ENCODE data around the gene OSBPL5.

OSBPL5 gene

DNA sequence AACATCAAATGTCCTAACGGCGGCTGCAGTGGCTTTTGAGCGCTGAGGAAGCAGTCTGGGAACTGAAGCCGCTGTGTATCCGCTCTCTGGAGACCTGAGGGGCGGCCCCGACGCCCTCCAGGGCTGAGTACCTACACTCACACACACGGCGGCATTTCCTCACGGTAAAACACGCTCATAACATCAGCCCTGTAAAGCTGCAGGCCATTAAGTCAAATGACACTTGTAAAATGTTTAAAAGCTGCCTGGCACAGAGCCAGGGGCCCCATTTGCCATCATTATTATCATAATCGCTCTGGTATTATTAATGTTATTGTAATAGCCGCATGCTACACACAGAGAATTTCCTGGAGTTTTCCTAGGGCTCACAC is 113.0 kb downstream of the OSBPL5 start (continued):
- TF ChIP-seq, protein P1, sequence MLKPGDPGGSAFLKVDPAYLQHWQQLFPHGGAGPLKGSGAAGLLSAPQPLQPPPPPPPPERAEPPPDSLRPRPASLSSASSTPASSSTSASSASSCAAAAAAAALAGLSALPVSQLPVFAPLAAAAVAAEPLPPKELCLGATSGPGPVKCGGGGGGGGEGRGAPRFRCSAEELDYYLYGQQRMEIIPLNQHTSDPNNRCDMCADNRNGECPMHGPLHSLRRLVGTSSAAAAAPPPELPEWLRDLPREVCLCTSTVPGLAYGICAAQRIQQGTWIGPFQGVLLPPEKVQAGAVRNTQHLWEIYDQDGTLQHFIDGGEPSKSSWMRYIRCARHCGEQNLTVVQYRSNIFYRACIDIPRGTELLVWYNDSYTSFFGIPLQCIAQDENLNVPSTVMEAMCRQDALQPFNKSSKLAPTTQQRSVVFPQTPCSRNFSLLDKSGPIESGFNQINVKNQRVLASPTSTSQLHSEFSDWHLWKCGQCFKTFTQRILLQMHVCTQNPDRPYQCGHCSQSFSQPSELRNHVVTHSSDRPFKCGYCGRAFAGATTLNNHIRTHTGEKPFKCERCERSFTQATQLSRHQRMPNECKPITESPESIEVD (tag by site-specific recombination; IDR thresholded peaks at IDR 0.05): peak; percentile 71
- TF ChIP-seq ZIC2 (tag by site-specific recombination; IDR thresholded peaks at IDR 0.05): no peak
- peak; percentile 88 for TF ChIP-seq ZBTB8A (tag by site-specific recombination; IDR thresholded peaks at IDR 0.05)
- TF ChIP-seq, protein P2, sequence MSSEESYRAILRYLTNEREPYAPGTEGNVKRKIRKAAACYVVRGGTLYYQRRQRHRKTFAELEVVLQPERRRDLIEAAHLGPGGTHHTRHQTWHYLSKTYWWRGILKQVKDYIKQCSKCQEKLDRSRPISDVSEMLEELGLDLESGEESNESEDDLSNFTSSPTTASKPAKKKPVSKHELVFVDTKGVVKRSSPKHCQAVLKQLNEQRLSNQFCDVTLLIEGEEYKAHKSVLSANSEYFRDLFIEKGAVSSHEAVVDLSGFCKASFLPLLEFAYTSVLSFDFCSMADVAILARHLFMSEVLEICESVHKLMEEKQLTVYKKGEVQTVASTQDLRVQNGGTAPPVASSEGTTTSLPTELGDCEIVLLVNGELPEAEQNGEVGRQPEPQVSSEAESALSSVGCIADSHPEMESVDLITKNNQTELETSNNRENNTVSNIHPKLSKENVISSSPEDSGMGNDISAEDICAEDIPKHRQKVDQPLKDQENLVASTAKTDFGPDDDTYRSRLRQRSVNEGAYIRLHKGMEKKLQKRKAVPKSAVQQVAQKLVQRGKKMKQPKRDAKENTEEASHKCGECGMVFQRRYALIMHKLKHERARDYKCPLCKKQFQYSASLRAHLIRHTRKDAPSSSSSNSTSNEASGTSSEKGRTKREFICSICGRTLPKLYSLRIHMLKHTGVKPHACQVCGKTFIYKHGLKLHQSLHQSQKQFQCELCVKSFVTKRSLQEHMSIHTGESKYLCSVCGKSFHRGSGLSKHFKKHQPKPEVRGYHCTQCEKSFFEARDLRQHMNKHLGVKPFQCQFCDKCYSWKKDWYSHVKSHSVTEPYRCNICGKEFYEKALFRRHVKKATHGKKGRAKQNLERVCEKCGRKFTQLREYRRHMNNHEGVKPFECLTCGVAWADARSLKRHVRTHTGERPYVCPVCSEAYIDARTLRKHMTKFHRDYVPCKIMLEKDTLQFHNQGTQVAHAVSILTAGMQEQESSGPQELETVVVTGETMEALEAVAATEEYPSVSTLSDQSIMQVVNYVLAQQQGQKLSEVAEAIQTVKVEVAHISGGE (tag by site-specific recombination; conservative IDR thresholded peaks at IDR 0.05; ENCODE audit: low read depth): 0 out of 2 replicates have a peak, but pooled peaks have one; percentile 25
- no peak for TF ChIP-seq SP3 (tag by site-specific recombination; IDR thresholded peaks at IDR 0.05)
- TF ChIP-seq OSR2 (tag by site-specific recombination; IDR thresholded peaks at IDR 0.05): peak; percentile 39; the same call in 1 of the 2 replicates
- TF ChIP-seq GLIS1 (tag by site-specific recombination; IDR thresholded peaks at IDR 0.05): 0 out of 2 replicates have a peak, but pooled peaks have one; percentile 13
- TF ChIP-seq, protein P3, sequence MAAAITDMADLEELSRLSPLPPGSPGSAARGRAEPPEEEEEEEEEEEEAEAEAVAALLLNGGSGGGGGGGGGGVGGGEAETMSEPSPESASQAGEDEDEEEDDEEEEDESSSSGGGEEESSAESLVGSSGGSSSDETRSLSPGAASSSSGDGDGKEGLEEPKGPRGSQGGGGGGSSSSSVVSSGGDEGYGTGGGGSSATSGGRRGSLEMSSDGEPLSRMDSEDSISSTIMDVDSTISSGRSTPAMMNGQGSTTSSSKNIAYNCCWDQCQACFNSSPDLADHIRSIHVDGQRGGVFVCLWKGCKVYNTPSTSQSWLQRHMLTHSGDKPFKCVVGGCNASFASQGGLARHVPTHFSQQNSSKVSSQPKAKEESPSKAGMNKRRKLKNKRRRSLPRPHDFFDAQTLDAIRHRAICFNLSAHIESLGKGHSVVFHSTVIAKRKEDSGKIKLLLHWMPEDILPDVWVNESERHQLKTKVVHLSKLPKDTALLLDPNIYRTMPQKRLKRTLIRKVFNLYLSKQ (tag by site-specific recombination; IDR thresholded peaks at IDR 0.05; ENCODE audit: borderline replicate concordance): no peak
- TF ChIP-seq, protein P4, sequence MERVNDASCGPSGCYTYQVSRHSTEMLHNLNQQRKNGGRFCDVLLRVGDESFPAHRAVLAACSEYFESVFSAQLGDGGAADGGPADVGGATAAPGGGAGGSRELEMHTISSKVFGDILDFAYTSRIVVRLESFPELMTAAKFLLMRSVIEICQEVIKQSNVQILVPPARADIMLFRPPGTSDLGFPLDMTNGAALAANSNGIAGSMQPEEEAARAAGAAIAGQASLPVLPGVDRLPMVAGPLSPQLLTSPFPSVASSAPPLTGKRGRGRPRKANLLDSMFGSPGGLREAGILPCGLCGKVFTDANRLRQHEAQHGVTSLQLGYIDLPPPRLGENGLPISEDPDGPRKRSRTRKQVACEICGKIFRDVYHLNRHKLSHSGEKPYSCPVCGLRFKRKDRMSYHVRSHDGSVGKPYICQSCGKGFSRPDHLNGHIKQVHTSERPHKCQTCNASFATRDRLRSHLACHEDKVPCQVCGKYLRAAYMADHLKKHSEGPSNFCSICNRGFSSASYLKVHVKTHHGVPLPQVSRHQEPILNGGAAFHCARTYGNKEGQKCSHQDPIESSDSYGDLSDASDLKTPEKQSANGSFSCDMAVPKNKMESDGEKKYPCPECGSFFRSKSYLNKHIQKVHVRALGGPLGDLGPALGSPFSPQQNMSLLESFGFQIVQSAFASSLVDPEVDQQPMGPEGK (tag by site-specific recombination; IDR thresholded peaks at IDR 0.05): 0 out of 2 replicates have a peak, but pooled peaks have one; percentile 21

DNA sequence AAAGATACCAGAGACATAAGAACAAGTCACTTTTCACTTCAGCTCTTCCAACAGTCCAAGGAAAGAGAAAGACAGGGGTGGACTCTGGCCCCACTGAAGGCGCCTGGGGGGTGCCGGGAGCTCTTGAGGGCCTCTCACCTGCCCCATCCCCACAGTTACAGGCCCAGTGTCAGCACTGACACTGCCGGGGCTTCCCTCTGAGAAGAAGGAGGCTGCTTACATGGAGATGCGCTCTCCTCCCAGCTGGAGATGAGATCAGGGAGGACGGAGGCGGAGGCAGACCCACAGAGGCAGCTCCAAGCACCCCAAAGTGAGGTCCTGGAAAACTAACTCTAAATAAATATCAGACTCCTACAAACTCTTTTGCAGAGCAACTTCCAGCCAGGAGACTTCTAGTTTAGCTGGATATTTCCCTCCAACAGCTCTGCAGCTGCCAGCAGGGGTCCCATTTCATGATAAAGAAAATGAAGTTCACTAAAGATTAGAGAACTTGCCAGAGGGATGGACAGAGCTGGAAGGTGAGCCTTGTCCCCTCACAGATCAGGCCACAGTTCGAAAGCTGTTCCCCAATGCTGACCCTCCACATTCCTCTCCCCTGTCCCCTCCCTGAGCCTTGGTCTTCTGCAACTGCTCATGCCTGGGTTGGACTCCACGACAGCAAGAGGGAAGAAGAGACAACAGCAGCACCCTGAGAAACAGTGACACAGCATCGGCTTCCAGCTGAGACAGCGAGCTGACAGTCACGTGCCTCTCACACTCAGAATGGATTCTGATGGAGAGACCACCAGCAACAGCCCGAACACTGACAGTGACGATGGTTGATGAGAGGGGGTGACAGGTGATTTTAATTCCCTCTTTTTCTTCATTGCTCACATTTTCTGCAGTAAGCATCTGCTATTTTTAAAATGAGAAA is 113.7 kb downstream of the OSBPL5 start:
- peaks cover 24% of the 10 kb centered on the region for H3K4me1 ChIP-seq (ENCODE audit: control insufficient read depth, insufficient read depth, low read length)
- H3K36me3 ChIP-seq (ENCODE audit: control insufficient read depth in 2 of 2, insufficient read depth in 1 of 2, low read length in 2 of 2): peaks cover 0 to 22% of the 10 kb centered on the region in 2 experiments; a peak in 1 of 3 replicates
- CTCF ChIA-PET: interaction anchor here (0.5 to 9.0 kb wide), 9 partner anchors 13 to 183 kb away, joined by 3 to 98 read pairs (median 4); no protein-coding TSS in a partner anchor
- POLR2A ChIA-PET: interaction anchor here (1.0 kb wide), 1 partner anchor 59 kb away, joined by 3 read pairs; the partner anchor contains the start of gene NAP1L4
- no peak overlapping the region for H3K27ac ChIP-seq (ENCODE audit: extremely low read depth, low read depth, low read length)
- no peaks in the 10 kb centered on the region for H3K9me3 ChIP-seq (ENCODE audit: control insufficient read depth, insufficient read depth, low read depth, low read length)
- H3K4me3 ChIP-seq (ENCODE audit: low read depth, low read length): no peak overlapping the region
- TF ChIP-seq ZNF211 (tag by site-specific recombination; IDR thresholded peaks at IDR 0.05; ENCODE audit: low read depth): no peak
- TF ChIP-seq, protein P5, sequence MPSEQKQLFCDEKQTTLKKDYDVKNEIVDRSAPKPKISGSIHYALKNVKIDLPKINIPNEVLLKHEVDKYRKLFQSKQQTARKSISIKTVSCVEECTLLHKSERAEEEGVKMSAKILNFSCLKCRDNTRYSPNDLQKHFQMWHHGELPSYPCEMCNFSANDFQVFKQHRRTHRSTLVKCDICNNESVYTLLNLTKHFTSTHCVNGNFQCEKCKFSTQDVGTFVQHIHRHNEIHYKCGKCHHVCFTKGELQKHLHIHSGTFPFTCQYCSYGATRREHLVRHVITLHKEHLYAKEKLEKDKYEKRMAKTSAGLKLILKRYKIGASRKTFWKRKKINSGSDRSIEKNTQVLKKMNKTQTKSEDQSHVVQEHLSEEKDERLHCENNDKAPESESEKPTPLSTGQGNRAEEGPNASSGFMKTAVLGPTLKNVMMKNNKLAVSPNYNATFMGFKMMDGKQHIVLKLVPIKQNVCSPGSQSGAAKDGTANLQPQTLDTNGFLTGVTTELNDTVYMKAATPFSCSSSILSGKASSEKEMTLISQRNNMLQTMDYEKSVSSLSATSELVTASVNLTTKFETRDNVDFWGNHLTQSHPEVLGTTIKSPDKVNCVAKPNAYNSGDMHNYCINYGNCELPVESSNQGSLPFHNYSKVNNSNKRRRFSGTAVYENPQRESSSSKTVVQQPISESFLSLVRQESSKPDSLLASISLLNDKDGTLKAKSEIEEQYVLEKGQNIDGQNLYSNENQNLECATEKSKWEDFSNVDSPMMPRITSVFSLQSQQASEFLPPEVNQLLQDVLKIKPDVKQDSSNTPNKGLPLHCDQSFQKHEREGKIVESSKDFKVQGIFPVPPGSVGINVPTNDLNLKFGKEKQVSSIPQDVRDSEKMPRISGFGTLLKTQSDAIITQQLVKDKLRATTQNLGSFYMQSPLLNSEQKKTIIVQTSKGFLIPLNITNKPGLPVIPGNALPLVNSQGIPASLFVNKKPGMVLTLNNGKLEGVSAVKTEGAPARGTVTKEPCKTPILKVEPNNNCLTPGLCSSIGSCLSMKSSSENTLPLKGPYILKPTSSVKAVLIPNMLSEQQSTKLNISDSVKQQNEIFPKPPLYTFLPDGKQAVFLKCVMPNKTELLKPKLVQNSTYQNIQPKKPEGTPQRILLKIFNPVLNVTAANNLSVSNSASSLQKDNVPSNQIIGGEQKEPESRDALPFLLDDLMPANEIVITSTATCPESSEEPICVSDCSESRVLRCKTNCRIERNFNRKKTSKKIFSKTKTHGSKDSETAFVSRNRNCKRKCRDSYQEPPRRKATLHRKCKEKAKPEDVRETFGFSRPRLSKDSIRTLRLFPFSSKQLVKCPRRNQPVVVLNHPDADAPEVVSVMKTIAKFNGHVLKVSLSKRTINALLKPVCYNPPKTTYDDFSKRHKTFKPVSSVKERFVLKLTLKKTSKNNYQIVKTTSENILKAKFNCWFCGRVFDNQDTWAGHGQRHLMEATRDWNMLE (tag by site-specific recombination; conservative IDR thresholded peaks at IDR 0.05; ENCODE audit: low read depth): no peak
- TF ChIP-seq ZNF600 (tag by site-specific recombination; IDR thresholded peaks at IDR 0.05): no peak
- TF ChIP-seq TRIM28 (IDR thresholded peaks at IDR 0.05; ENCODE audit: borderline replicate concordance, low read length): 0 out of 2 replicates have a peak, but pooled peaks have one; percentile 21
- TF ChIP-seq, protein P6, sequence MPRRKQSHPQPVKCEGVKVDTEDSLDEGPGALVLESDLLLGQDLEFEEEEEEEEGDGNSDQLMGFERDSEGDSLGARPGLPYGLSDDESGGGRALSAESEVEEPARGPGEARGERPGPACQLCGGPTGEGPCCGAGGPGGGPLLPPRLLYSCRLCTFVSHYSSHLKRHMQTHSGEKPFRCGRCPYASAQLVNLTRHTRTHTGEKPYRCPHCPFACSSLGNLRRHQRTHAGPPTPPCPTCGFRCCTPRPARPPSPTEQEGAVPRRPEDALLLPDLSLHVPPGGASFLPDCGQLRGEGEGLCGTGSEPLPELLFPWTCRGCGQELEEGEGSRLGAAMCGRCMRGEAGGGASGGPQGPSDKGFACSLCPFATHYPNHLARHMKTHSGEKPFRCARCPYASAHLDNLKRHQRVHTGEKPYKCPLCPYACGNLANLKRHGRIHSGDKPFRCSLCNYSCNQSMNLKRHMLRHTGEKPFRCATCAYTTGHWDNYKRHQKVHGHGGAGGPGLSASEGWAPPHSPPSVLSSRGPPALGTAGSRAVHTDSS (tag by site-specific recombination; IDR thresholded peaks at IDR 0.05): no peak
- TF ChIP-seq, protein P1 (tag by site-specific recombination; IDR thresholded peaks at IDR 0.05): 0 out of 2 replicates have a peak, but pooled peaks have one; percentile 47
- no peak for TF ChIP-seq PRDM1 (tag by site-specific recombination; IDR thresholded peaks at IDR 0.05)
- no peak for TF ChIP-seq ZNF792 (tag by site-specific recombination; IDR thresholded peaks at IDR 0.05)

Data from HEK293 (cell line).